ENCODE measurements around the gene GAP43.

GAP43 gene

DNA sequence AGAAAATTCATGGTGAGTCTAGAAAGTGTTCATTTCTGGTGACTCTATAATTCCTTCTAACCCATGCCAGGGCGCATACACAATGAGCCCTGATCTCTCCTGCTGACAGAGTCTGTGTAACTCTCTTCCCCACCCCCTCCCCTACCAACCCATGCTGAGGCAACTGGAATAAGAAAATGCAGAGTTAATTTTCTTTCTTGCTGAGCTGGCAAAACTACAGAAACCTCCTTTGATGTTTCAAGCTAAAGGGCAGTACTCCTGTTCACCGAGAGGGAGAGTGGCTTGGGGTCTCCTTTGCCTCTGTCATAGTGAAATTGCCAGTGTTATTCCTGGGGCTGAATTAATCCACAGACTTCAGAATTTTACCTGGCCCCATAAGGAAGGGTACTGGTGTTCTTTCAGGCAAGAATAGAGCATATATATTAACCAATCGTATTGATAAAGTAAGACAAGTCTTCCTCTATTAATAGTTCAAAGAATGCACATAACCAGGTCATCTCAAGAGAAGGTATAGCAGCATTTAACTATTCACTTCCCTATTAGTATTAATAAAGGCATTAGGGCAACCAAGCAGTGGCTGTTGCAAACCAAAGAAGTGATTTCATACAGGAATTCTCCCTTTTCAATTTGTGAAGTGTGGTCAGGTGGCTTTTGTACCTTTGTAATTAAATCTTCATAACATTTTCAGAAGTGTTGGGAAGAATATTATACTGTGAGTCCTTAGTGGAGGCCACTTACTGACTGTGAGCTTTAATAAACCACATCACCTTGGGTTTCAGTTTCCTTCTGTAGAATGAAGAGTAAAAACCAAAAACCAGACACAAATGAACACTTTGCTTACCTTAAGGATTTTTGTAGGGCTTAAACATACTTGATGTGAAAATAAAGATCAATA, 4.1 kb downstream of the GAP43 start:
- TF ChIP-seq, protein P1, sequence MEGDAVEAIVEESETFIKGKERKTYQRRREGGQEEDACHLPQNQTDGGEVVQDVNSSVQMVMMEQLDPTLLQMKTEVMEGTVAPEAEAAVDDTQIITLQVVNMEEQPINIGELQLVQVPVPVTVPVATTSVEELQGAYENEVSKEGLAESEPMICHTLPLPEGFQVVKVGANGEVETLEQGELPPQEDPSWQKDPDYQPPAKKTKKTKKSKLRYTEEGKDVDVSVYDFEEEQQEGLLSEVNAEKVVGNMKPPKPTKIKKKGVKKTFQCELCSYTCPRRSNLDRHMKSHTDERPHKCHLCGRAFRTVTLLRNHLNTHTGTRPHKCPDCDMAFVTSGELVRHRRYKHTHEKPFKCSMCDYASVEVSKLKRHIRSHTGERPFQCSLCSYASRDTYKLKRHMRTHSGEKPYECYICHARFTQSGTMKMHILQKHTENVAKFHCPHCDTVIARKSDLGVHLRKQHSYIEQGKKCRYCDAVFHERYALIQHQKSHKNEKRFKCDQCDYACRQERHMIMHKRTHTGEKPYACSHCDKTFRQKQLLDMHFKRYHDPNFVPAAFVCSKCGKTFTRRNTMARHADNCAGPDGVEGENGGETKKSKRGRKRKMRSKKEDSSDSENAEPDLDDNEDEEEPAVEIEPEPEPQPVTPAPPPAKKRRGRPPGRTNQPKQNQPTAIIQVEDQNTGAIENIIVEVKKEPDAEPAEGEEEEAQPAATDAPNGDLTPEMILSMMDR (IDR thresholded peaks at IDR 0.05; ENCODE audit: extremely low read depth, missing control alignments), result no peak
- DNase-seq (ENCODE audit: low spot score), result no peak

DNA sequence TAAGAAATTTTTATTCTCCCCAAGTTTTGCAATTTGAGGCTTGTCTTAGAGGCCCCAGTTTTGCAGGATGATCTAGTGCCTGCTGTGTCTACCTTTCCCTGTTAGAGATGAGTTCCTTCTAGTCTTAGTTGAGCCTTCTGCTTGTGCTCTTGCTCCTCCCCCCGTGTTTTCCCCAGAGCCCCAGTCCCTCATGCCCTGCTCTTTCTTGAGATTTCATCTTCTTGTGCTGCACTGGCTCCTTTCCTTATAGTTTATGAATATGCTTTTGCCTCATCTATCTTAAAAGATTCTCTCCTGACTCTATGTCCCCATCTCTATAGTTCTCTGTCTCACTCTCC, 4.7 kb downstream of the GAP43 start:
- TF ChIP-seq, protein P1 (IDR thresholded peaks at IDR 0.05; ENCODE audit: extremely low read depth, missing control alignments), result no peak
- no peak for DNase-seq (ENCODE audit: low spot score)

DNA sequence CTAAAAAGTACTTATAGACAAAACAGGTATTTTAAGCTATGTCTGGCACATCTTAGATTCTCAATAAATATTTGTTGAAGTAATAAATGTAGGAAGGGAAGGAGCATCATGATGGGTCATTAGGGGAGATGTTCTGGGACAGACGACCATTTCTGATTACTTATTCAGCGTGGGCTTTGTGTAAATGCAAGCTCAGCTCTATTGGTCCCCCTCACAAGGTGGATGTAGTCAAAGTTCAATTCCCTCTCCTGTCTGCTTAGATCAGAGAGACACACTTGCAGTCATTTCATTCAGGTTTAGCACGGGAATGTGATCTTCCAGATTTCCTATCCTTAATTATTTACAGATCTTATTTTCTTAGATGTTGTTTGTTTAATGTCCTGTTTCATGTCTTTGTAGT, 7.5 kb downstream of the GAP43 start:
- DNase-seq (ENCODE audit: low spot score), result no peak
- TF ChIP-seq, protein P1 (IDR thresholded peaks at IDR 0.05; ENCODE audit: extremely low read depth, missing control alignments), result no peak

DNA sequence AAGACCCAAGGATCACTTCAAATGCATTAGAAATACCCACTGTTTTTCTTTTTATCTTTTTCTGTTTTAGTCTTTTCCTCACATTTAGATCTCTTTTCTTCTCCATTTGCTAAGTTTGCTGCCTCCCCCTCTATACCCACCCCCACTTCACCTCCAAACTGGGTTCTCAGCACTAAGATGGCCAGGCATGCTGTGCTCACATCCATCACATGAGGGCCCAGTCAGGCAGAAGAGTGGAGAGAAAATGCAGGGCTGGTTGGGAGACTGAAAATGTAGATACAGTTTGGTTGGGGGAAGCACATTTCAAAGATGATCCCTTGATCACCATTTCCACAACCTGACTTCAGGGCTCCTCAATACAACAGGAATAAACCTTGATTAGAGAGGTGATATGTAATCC, 8.7 kb downstream of the GAP43 start:
- no peak for DNase-seq (ENCODE audit: low spot score)
- TF ChIP-seq, protein P1 (IDR thresholded peaks at IDR 0.05; ENCODE audit: extremely low read depth, missing control alignments), result no peak

DNA sequence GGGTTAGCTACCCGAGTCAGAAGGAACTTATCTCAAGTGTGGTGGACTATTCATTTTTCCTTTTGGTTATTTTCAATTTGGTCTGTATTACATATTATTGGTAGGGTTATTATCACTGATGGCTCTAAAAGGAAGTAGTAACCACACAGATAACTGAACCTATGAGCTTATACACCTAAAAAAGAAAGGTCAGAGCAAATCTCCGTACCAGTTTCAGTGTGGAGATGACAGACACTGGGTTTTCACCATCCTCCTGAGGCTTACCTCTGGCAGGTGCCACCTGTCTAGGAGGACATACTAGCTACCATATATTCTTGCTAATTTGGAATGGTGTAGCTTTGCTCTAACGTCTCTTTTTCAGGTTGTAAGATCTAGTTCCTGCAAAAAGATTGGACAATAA, 10.2 kb downstream of the GAP43 start:
- DNase-seq (ENCODE audit: low spot score), result no peak

DNA sequence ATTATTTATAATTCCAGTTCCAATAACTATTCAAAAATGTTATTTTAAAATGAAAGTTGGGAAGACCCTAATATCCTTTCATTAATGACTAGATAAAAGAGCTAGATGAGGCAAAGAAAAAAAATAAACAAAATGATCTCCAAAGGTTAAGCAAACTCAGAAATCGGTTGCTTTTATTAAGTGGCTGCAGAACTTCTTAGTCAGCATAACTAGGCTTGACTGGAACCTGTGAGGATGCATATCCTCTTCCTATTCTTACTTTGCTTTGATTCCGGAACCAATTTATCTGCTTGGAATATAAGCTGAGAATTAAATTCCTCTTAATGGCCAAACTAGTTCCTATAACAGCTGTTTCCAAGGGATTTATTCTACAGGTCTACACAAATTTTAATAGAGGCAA, 10.7 kb downstream of the GAP43 start:
- TF ChIP-seq, protein P1 (IDR thresholded peaks at IDR 0.05; ENCODE audit: extremely low read depth, missing control alignments), result no peak
- no peak for DNase-seq (ENCODE audit: low spot score)

More for the DNA sequence above, 10.2 kb downstream of the GAP43 start:
- TF ChIP-seq, protein P1 (IDR thresholded peaks at IDR 0.05; ENCODE audit: extremely low read depth, missing control alignments), result no peak

DNA sequence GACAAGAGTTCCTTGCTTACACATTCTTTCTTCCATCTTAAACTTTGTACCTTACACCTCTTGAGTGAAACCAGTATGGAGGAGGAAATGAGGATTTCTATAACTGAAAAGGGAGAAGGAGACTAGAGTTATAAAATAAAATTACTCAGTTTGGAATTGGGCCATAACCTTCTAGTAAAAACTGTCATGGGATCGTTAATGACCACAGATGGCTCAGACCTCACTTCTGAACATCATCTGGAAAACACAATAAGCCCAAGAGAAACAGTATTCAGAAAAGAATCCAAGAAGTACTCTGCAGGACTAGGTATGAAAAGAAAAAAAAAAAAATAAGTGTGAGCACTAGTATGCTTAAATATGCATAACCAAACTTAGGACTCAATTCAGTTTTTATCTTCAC, 12.1 kb downstream of the GAP43 start:
- TF ChIP-seq, protein P1 (IDR thresholded peaks at IDR 0.05; ENCODE audit: extremely low read depth, missing control alignments), result no peak
- no peak for DNase-seq (ENCODE audit: low spot score)

All from GM20000 (cell line).